HEK293T (cell line): ENCODE results near the gene POU6F1.

Source experiments
- CTBP1 ChIP-seq: fragments of 450-650 bp; IDR thresholded peaks from 2 replicates; pipeline ENCODE4 v1.6.1; 2016; ENCODE audit warnings: borderline replicate concordance
- FOXA1 ChIP-seq: fragments of 450-650 bp; IDR thresholded peaks from 2 replicates; pipeline ENCODE4 v1.6.1; 2016; ENCODE audit warnings: mild to moderate bottlenecking
- FOXK2 ChIP-seq: fragments of 450-650 bp; IDR thresholded peaks from 2 replicates; pipeline ENCODE4 v1.6.1; 2016; ENCODE audit warnings: mild to moderate bottlenecking
- FOXM1 ChIP-seq: fragments of 450-650 bp; IDR thresholded peaks from 2 replicates; pipeline ENCODE4 v1.6.1; 2017; ENCODE audit warnings: mild to moderate bottlenecking, borderline replicate concordance
- L3MBTL2 ChIP-seq: fragments of 450-650 bp; conservative IDR thresholded peaks from 2 replicates; pipeline ENCODE4 v1.6.1; 2016; ENCODE audit warnings: mild to moderate bottlenecking
- NFRKB ChIP-seq: fragments of 450-650 bp; IDR thresholded peaks from 2 replicates; pipeline ENCODE4 v1.6.1; 2016; ENCODE audit warnings: mild to moderate bottlenecking, moderate library complexity
- PKNOX1 ChIP-seq: fragments of 450-650 bp; IDR thresholded peaks from 2 replicates; pipeline ENCODE4 v1.6.1; 2016
- SP1 ChIP-seq: fragments of 450-650 bp; IDR thresholded peaks from 2 replicates; pipeline ENCODE4 v1.6.1; 2017
- ZNF384 ChIP-seq: fragments of 450-650 bp; IDR thresholded peaks from 2 replicates; pipeline ENCODE4 v1.6.1; 2016

- TF ChIP-seq FOXA1, result no peak
- TF ChIP-seq CTBP1, result no peak
- TF ChIP-seq NFRKB, result no peak
- TF ChIP-seq L3MBTL2, result peak; percentile 83
- TF ChIP-seq SP1, result no peak
- TF ChIP-seq FOXK2, result no peak
- TF ChIP-seq FOXM1, result no peak
- TF ChIP-seq ZNF384, result no peak
- TF ChIP-seq PKNOX1, result peak; percentile 92
Measured at GRCh38 chr12:51172515-51173431, 45.1 kb downstream of the POU6F1 start, which contains the start of gene TFCP2.
